SW480 (cell line): ENCODE data around the gene ZFP14.

Experiments used
- DNase-seq: peaks from one replicate; pipeline ENCODE4 v3.0.0-alpha.2; 2016; ENCODE audit warnings: low spot score

Gene ZFP14

DNA sequence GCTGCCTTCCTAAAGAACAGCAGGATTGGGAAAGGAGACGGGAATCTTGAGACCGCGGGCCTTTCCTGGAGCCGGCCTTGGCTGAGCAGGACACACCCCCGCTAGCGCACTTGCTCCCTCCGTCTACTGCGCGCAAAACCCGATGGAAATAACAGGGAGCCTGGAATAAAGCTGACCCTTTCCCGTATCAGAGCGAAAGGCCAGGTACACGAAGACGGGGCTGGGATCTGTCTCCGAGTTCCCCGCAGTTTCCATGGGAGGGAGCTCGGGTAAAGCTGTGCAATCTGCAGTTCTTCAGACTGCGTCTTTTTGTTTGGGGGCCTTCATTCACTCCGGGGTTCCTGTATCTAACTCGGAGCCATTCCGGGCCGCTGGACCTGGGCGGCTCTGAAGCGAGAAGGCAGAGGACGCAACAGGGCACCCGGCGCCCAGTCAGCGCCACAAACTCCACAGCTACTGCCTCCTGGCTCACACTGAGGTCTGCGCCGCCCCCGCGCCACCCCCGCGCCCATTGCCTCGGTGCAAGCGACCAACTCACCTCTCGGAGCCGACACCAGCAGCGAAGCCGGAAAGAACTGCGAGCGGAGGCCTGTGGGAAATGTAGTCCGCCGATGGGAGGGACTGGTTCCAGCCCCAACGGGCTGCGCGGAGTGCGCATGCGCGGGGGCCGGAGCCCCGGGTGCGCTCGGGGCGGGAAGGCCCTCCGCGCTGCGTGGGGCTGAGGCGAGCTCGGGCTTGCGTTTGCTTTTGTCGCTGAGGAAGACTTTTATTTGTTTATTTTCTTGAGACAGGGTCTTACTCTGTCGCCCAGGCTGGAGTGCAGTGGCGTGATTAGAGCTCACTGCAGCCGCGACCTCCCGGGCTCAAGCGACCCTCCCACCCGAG lies at the start of gene ZFP14:
Gene ZFP14 (minus strand): TSS at position 577 of the 885 bp plus-strand sequence. CDS start 11,309 bp downstream, outside the sequence.
- DNase-seq = peak; percentile 96

DNA sequence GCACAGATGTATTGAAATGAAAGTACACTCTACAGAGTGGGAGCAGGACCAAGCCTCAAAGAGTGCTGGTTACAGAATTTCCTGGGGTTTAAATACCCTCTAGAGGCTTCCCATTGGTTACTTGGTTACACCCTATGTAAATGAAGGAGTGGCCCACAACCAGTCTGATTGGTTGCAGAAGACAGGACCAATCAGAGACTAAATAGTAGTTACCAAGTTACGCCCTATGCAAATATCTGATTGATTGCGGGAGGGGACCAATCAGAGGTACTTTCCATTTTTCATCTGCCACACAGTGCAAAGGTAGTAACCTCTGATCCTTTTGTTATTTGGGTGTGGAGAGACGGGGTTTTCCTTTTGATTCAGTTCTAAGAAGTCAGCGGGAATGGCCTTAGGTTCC lies 44.9 kb upstream of the ZFP14 start:
- no peak for DNase-seq

DNA sequence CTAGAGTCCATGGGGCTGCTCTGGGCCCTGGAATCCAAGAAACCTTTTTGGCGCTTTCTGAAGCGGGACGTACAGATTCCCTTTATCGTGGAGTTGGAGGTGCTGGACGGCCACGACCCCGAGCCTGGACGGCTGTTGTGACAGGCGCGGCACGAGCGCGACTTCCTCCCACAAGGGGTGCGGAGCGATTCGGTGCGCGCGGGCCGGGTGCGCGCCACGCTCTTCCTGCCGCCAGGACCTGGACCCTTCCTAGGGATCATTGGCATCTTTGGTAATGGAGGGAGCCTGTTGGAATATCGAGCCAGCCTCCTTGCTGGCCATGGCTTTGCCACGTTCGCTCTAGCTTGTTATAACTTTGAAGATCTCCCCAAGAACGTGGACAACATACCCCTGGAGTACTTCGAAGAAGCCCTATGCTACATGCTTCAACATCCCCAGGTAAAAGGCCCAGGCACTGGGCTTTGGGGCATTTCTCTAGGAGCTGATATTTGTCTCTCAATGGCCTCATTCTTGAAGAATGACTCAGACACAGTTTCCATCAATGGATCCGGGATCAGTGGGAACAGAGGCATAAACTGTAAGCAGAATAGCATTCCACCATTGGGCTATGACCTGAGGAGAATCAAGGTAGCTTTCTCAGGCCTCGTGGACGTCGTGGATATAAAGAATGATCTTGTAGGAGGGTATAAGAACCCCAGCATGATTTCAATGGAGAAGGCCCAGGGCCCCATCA lies 42.9 kb upstream of the ZFP14 start:
- no peak for DNase-seq

DNA sequence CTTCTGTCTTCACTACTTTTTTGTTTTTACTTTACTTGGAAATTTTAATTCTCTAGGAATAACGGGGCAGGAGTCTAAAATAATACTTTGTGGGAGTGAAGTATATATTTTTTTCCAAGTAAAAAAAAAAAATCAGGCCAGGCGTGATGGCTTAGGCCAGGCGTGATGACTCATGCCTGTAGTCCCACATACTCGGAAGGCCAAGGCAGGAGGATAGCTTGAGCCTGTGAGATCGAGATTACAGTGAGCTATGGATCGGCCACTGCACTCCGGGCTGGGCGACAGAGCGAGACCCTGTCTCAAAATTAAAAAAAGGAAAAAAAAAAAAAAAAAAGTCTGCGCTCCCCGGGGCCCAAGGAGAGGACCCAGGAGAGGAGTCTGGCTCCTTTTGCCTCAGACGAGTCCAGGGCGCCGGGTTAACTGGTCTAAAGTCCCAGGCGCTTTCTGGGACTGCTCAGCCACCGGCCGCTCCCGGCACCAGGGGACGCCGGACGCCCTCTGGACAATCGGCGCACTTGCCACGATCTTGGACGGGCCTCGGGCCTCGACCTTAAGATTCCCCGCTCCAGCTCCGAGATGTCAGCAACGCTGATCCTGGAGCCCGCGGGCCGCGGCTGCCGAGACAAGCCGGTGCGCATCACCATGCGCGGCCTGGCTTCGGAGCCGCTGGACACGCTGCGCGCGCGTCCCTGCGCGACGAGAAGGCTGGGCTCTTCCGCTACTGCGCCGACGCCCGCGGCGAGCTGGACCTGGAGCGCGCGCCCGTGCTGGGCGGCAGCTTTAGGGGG lies 42.2 kb upstream of the ZFP14 start:
- DNase-seq = no peak

DNA sequence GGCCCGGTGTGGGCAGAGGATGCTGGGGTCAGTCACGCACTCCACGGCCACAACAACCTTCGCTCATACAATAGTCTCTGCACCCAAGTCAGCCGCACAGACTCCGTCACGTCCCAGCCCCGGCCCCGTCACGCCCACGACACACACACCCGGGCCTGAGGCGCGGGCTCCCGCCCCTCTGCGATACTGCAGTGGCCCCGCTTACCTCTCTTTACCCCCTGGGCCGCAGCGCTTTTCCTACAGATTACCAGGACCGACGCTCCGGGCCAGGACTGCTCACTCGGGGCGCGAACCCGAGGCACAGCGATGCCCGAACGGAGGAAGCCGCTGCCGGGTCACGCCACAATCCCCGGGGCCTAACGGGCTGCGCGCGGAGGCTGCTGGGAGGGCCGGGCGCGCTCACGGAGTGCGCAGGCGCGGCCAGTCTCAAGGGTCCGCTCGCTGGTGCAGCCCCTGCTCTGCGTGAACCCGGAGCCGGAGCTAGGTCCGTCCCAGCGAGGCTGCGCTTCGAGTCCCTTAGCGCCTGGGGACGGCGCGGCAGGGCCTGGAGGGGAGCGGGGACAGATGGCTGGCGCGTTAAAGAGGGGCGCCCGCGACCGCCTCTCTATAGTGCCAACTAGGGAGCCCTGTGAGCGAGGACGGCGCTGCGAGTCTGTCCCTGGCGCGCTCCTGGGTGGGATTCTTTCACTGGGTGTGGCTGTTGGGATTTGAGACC lies 39.4 kb upstream of the ZFP14 start, which contains the start of gene ZFP82:
Gene ZFP82 (minus strand): TSS at position 358 of the 715 bp plus-strand sequence. CDS start 8,855 bp downstream, outside the sequence.
- DNase-seq = no peak

DNA sequence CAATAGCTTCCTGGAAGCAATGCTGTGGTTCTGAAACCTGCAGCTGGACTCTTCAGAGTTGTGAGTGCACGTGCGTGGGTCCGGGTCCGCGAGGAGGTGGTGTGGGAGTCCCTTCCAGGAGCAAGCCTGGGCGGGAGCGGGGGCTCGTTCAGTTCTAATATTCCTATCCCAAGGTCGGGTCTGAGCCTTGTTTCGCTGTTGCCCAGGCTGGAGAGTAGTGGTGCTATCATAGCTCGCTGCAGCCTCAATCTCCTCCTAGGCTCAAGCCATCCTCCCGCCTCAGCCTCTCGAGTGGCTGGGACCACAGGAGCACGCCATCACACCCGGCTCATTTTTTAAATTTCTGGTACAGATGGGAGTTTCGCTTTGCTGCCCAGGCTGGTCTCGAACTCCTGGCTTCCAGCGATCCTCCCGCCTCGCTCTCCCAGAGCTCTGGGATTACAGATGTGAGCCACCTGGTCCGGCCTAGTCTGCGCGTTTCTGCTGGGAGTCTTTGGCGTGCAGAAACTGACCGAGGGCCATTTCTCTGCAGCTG lies 38.8 kb upstream of the ZFP14 start:
- DNase-seq = no peak

DNA sequence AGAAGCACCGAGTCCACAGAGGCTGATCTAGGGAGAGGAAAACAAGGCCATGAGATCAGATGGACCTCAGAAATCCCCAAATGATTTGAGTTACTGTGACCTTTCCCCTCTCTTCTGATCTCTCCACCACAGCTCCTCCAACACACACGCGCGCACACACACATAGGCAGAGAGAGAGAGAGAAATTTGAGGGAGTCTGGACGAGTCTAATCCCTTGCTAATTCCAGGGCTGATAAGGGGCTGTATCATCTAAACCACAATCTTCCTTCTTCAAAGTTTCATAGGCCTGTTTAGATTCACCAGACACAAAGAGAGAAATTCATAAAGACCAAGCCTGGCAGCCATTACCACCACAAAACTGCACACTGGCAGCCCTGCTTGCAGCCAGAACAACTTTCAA lies 30.8 kb upstream of the ZFP14 start:
- DNase-seq = no peak

DNA sequence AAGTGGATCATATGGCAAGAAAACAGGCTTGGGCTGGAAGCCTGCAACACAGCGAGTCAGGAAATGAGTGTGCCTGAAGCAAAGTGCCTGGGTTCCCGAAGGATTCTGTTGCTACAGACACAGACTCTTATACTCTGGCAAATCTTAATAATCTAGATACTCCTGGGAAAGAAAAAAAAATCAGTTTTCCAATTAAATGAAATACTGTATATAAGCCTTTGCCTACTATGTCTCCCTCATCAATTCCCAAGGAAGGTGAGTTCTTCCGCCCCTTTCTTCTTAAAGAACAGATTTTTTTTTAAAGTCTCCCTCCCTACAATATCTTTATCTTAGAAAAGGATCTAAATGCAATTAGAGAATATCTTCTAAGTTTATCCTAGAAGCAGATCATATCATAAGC lies 29.1 kb upstream of the ZFP14 start:
- DNase-seq = no peak

DNA sequence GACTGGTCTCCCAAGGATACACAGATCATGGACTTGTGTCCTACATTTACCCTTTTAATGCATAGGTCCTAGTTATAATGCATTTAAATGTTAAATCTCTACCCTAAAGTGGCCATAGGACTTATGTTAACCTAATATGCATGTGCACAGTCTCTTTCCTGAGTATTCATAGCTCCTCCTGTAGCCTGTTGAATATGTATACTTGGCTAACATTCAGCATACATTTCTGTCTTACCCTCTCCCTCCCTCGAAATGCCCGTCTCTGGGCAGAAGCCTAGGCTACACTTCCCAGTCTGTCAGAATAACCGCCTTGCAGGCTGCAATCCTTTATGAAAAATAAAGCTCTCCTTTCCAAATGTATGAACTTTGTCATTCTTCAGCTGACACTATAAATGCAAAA lies 25.5 kb upstream of the ZFP14 start:
- no peak for DNase-seq

DNA sequence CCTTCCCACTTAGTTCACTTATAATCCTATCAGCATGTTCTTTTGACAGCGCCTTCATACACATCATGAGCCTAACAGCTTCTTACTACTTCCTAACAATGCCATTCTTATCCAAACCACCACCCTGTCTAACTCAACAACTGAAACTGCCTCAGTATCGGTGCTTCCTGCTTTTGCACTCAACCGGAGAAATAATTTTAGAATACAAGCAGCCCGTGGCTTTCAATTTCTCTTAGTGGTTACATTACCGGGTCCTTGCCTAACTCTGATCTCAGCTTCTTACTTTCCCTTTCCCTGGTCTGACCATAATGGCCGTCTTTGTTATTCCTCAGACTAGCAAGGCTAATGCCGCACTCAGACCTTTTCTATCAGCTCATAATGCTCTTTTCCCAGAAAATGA lies 22.5 kb upstream of the ZFP14 start:
- DNase-seq = no peak

DNA sequence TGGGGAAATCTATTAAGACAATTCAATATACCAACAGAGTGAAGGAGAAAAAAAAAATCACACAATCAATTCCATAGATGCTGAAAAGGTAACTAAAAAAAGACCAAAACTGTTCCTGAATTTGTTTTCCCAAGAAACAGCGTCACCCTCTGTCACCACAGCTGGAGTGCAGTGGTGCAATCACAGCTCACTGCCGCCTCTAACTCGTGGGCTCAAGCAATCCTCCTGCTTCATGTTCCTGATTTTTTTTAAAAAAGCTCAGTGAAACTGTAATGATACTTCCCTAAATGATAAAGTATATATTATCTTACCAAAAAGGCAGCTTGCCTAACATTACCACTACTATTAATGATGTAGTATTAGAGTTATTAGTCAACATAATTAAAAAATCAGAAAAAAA lies 19.6 kb upstream of the ZFP14 start:
- DNase-seq = no peak

DNA sequence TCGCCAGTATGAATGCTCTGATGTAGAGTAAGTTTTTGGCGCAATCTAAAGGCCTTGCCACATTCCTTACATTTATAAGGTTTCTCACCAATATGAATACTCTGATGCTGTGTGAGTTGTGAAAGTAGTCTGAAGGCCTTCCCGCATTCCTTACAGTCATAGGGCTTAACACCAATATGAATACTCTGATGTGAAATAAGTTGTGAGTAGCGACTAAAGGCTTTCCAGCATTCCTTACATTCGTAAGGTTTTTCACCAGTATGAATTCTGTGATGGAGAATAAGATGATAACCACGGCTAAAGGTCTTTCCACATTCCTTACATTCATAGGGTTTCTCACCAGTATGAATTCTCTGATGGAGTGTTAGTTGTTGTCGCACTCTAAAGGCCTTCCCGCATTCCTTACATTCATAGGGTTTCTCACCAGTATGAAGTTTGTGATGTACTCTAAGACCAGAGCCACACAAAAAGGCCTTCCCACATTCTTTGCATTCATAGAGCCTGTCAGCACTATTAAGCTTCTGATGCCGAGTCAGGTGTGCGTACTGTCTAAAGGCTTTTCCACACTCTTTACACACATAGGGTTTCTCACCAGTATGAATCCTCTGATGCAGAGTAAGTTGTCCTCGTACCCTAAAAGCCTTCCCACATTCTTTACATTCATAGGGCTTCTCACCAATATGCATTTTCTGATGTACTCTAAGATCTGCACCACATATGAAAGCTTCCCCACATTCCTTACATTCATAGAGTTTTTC lies 14.1 kb upstream of the ZFP14 start:
- DNase-seq = no peak

DNA sequence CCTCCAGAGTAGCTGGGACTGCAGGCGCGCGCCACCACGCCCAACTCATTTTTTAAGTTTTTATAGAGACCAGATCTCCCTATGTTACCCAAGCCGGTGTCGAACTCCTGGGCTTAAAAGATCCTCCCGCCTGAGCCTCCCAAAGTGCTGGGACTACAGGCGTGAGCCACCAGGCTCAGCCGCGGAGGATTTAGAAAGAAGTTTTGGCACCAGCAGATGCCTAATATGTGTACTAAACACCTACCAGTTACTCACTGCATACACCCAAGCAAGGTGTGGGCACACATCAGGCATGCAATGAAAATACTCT lies 464 bp upstream of the ZFP14 start:
- DNase-seq = no peak

DNA sequence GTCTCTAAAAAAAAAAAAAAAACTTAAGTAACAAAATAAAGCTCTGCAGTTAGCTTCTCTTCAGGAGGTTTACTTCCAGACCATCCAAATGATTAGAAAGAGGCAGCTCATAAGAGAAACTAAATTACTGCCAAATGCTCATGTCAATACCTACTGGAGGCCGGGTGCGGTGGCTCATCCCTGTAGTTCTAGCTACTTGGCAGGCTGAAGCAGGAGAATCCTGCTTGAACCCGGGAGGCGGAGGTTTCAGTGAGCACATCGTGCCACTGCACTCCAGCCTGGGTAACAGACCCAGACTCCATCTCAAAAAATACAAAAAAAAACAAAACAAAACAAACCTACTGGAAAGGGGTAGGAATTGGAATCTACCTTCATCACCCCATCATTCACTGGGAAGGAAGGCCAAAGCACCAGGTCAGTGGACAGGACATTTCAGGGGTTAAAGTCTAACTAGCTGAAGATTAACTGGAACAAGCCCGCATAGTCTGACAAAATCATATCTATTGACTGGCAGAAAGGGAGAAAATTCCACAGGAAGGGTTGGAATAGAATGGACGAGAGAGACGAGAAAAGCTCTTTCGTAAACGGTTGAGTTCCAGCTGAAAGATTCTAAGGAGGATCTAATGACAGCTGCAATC lies 1.3 kb downstream of the ZFP14 start:
- DNase-seq = no peak

DNA sequence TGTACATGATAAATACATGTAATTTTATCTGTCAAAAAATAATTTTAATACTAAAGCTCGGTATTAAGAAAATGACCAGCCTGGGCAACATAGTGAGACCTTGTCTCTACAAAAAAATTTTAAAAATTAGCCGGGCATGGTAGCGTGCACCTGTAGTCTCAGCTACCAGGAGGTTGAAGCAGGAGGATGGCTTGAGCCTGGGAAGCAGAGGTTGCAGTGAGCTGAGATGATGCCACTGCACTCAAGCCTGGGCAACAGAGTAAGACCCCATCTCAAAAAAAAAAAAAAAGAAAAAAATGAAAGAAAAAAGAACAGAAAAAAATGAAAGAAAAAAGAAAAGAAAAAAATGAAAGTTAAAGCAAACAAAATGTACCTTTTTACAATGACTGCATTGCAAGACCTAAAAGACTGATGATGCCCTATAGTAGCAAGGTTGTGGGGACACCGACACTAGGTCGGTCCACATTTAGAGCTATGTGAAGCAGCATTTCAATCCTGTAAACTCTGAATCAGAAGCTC lies 5.3 kb downstream of the ZFP14 start:
- DNase-seq = no peak

DNA sequence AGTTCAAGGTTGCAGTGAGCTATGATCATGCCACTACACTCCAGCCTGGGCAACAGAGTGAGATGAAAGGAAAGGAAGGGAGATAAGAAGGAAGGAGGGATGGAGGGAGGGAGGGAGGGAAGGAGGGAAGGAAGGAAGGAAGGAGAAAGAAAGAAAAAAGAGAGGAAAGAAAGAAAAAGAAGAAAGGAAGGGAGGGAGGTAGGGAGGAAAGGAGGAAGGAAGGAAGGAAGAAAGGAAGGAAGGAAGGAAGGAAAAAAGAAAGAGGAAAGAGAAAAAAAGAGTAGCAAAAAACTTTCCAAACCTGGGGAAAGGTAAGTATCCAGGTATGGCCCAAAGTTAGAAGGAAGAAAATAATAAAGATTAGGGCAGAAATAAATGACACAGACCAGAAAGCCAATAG lies 7.1 kb downstream of the ZFP14 start:
- no peak for DNase-seq

DNA sequence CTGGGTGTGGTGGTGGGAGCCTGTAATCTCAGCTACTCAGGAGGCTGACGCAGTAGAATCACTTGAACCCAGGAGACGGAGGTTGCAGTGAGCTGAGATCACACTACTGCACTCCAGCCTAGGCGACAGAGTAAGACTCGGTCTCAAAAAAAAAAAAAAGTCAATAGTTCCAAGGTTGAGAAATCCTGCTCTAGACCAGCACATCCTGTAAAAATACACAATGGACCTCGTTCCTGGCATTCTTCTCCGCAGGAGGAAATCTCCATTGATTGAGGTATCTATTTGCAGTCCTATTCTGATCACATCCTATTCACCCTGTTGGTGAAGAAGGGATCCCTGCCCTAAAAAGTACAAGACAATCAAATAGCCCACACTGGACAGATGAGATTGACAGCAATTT lies 15.2 kb downstream of the ZFP14 start:
- DNase-seq = no peak

DNA sequence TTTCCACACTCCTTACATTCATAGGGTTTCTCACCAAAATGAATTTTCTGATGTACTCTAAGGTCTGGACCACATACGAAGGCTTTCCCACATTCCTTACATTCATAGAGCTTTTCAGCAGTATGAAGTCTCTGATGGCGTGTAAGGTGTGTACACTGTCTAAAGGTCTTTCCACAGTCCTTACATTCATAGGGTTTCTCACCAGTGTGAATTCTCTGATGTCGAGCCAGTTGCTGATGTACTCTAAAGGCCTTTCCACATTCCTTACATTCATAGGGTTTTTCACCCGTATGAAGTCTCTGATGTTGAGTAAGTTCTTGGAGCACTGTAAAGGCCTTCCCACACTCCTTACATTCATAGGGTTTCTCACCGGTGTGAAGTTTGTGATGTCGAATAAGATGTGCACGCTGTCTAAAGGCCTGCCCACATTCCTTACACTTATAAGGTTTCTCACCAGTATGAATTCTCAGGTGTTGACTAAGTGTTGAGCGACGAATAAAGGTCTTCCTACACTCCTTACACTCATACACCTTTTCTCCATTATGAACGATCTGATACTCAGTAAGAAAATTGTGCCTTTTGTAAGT lies 38.1 kb downstream of the ZFP14 start:
- DNase-seq = no peak

DNA sequence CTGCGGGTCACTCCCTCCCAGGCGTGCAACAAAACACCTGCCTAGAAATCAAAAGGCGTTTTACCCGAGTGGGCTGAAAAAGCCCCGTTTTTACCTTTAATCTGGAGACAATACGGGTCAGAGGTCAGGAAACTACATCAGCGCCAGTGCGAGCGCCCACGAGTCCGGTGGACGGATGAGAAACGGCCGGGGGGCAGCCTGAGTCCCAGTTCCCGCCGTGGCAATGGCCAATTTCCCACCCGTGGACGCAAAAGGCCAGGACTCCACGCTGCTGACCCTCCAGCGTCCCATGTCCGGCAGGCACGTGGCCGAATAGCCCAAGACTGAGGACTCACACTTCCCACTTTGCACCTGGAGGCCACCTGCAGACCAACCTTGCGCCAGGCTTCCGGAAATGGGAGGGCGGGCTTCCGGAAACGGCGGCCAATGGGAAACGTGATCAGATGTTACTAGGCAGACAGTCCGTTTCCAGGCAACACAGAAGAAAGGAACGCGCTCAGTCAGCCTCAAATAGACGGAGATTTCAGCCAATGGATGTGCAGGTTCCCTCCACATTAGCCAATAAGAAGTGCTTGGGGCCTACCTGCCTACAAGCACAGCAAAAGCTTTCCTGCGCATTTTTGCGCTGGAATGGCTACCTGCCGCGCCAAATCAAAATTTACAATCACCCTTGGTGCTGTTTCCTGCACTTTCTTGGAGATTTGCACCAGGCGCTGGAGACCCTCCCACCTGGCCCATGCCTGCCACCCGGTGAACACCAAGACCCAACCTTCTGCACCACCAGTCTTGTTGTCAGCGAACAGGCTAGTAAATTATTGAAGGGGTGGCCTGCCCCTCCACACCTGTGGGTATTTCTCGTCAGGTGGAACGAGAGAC lies 47.4 kb downstream of the ZFP14 start:
- no peak for DNase-seq
